Trophoblast cell (in vitro differentiated cells and primary cell): ENCODE data around the gene TIMELESS.
A peak's percentile ranks its signal among the peaks of the same experiment; 100 is the strongest.

Experiments
- DNase-seq, 2 donors: peaks; one replicate each; pipeline ENCODE4 v3.0.0-alpha.2; 2016
- H2AFZ ChIP-seq: 2 replicates; pipeline ENCODE4 v1.6.1; 2013; ENCODE audit warnings: low read length, moderate library complexity, mild to moderate bottlenecking; ENCODE audit not compliant: insufficient read depth, poor library complexity
- H2AK5ac ChIP-seq: 2 replicates; pipeline ENCODE4 v1.6.1; 2013; ENCODE audit warnings: mild to moderate bottlenecking, low read length
- H2BK120ac ChIP-seq: 2 replicates; pipeline ENCODE4 v1.6.1; 2013; ENCODE audit warnings: low read length, mild to moderate bottlenecking, moderate library complexity; ENCODE audit not compliant: insufficient read depth, poor library complexity
- H2BK12ac ChIP-seq: 2 replicates; pipeline ENCODE4 v1.6.1; 2013; ENCODE audit warnings: mild to moderate bottlenecking, low read length, moderate library complexity
- H2BK5ac ChIP-seq: 2 replicates; pipeline ENCODE4 v1.6.1; 2013; ENCODE audit warnings: low read length, low read depth, moderate library complexity, mild to moderate bottlenecking; ENCODE audit not compliant: poor library complexity
- H3K14ac ChIP-seq: 2 replicates; pipeline ENCODE4 v1.6.1; 2013; ENCODE audit warnings: mild to moderate bottlenecking, low read length
- H3K18ac ChIP-seq: 2 replicates; pipeline ENCODE4 v1.6.1; 2013; ENCODE audit warnings: mild to moderate bottlenecking, low read length
- H3K23ac ChIP-seq: 2 replicates; pipeline ENCODE4 v1.6.1; 2013; ENCODE audit warnings: low read length
- H3K27ac ChIP-seq: 2 replicates; pipeline ENCODE4 v1.5.1; 2013; ENCODE audit warnings: low read depth, mild to moderate bottlenecking, inconsistent platforms, low read length, moderate library complexity
- H3K27me3 ChIP-seq: 2 replicates; pipeline ENCODE4 v1.6.1; 2013; ENCODE audit warnings: inconsistent platforms, mild to moderate bottlenecking, low read length, moderate library complexity; ENCODE audit not compliant: insufficient read depth
- H3K36me3 ChIP-seq, 2 experiments: 1 replicate in 1 of 2; 2 replicates in 1 of 2; pipeline ENCODE4 v1.6.1; 2013; ENCODE audit warnings: low read length in 2 of 2, mild to moderate bottlenecking in 2 of 2, moderate library complexity in 1 of 2; ENCODE audit not compliant: insufficient read depth in 2 of 2, control insufficient read depth in 1 of 2
- H3K4ac ChIP-seq: 2 replicates; pipeline ENCODE4 v1.6.1; 2013; ENCODE audit warnings: low read depth, mild to moderate bottlenecking, low read length, moderate library complexity
- H3K4me1 ChIP-seq, 2 experiments: 1 replicate in 1 of 2; 2 replicates in 1 of 2; pipeline ENCODE4 v1.6.1; 2013; ENCODE audit warnings: low read length in 2 of 2, mild to moderate bottlenecking in 2 of 2, moderate library complexity in 1 of 2; ENCODE audit not compliant: insufficient read depth in 2 of 2, control insufficient read depth in 1 of 2
- H3K4me2 ChIP-seq: 2 replicates; pipeline ENCODE4 v1.6.1; 2013; ENCODE audit warnings: inconsistent platforms, mild to moderate bottlenecking, low read length, moderate library complexity
- H3K4me3 ChIP-seq: 2 replicates; pipeline ENCODE4 v1.5.1; 2013; ENCODE audit warnings: mild to moderate bottlenecking, low read depth, low read length, inconsistent platforms
- H3K79me1 ChIP-seq: one replicate; pipeline ENCODE4 v1.6.1; 2013; ENCODE audit warnings: low read length
- H3K79me2 ChIP-seq: 2 replicates; pipeline ENCODE4 v1.6.1; 2013; ENCODE audit warnings: low read length, mild to moderate bottlenecking; ENCODE audit not compliant: control insufficient read depth, insufficient read depth, poor library complexity
- H3K9ac ChIP-seq: 2 replicates; pipeline ENCODE4 v1.6.1; 2013; ENCODE audit warnings: mild to moderate bottlenecking, low read length
- H3K9me3 ChIP-seq: 2 replicates; pipeline ENCODE4 v1.6.1; 2013; ENCODE audit warnings: low read depth, mild to moderate bottlenecking, control low read depth, inconsistent platforms, low read length; ENCODE audit not compliant: insufficient read depth
- H4K12ac ChIP-seq: 2 replicates; pipeline ENCODE4 v1.6.1; 2013; ENCODE audit warnings: low read depth, mild to moderate bottlenecking, low read length, moderate library complexity
- H4K8ac ChIP-seq: 2 replicates; pipeline ENCODE4 v1.6.1; 2013; ENCODE audit warnings: low read depth, mild to moderate bottlenecking, low read length, moderate library complexity
- H4K91ac ChIP-seq: one replicate; pipeline ENCODE4 v1.6.1; 2013; ENCODE audit warnings: low read depth, mild to moderate bottlenecking, low read length, moderate library complexity
- WGBS: extraction: QIAGEN DNeasy Blood & Tissue Kit; methylation state at CpG from one replicate; pipeline ENCODE4 v1.1.7; 2013; ENCODE audit warnings: missing lambda C conversion rate; ENCODE audit not compliant: insufficient read length, insufficient coverage; ENCODE audit errors: extremely low coverage; 5-methylcytosine and 5-hydroxymethylcytosine counted together

Gene TIMELESS

DNA sequence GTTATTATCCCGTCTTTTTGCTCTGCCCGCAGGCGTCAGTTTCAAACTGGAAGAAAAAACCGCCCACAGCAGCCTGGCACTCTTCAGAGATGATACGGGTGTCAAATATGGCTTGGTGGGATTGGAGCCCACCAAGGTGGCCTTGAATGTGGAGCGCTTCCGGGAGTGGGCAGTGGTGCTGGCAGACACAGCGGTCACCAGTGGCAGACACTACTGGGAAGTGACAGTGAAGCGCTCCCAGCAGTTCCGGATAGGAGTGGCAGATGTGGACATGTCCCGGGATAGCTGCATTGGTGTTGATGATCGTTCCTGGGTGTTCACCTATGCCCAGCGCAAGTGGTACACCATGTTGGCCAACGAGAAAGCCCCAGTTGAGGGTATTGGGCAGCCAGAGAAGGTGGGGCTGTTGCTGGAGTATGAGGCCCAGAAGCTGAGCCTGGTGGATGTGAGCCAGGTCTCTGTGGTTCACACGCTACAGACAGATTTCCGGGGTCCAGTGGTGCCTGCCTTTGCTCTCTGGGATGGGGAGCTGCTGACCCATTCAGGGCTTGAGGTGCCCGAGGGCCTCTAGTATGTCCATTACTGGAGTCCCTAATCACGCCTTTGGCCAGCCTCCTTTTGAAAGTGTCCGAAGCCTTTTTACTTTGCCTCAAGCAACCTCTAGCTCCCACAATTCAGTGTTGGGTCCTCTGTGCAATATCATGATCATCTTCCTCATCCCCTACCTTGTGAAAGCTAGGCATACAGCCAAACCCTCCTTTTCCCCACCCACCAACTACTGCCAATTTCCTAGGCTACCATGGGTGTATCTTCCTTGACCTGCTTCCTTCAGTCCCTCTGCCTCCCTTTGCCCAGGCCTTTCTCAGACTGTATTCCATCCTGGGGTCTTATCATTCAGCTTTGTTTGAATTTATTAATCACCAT, 20.0 kb upstream of the TIMELESS start:
- peak overlapping the region; percentile 73 for H3K4me3 ChIP-seq
- H3K23ac ChIP-seq: no peak overlapping the region
- H3K4me1 ChIP-seq: peaks cover 5% of the 10 kb centered on the region in 2 experiments
- H2BK120ac ChIP-seq: no peak overlapping the region
- H2BK5ac ChIP-seq: no peak overlapping the region
- no peaks in the 10 kb centered on the region for H3K79me2 ChIP-seq
- H3K79me1 ChIP-seq: peaks cover 2% of the 10 kb centered on the region
- peak overlapping the region; percentile 82 for H4K8ac ChIP-seq
- H4K12ac ChIP-seq: peak overlapping the region; percentile 72
- H3K9me3 ChIP-seq: no peaks in the 10 kb centered on the region
- peak overlapping the region; percentile 54 for H2AFZ ChIP-seq
- no peaks in the 10 kb centered on the region for H3K36me3 ChIP-seq
- peak overlapping the region; percentile 34 for H3K18ac ChIP-seq
- H4K91ac ChIP-seq: peak overlapping the region; percentile 71
- H2BK12ac ChIP-seq: no peak overlapping the region
- peak overlapping the region; percentile 81 for H3K4ac ChIP-seq
- H3K14ac ChIP-seq: peak overlapping the region; percentile 16
- H3K27ac ChIP-seq: no peak overlapping the region
- peak overlapping the region; percentile 88 for H3K4me2 ChIP-seq
- peak overlapping the region; percentile 95 for H3K9ac ChIP-seq
- H2AK5ac ChIP-seq: peak overlapping the region; percentile 17
- no peak for DNase-seq
- no peaks in the 10 kb centered on the region for H3K27me3 ChIP-seq
- WGBS: no CpG with 5 or more reads among the region's 19 CpGs

DNA sequence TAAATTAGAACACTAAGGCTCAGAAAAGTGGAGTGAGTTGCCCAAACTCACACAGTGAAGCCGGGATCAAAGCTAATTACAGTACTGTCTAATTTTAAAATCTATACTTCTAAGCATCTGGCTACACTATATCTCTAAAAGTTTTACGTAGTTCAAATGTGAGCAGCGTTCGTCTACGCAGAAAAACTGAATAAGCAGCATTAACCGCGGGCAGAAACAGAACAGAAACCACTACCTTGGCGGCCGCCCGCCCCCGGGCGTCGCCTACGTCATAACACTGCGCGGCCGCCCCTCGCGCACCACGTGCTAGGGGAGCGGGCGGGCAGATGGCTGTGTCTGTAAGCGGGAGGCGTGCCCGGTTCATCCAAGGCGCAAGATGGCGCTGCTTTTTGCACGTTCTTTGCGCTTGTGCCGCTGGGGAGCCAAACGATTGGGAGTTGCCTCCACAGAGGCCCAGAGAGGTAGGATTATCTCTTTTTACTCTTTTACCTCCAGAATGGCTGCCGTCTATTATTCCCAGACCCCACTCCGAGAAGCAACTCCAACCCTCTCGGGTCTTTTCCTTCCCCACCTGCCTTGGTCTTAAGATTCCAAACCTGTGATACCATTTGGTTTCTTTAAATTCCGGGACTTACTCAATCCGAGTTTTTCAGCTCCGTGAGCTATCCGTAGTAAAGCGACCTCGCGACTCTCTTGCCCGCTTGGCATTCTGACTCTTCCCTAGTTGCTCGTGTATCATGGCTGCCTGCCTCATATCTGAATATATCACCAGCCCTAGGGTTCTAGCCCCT, 19.2 kb upstream of the TIMELESS start, which contains the start of gene SPRYD4:
SPRYD4 (plus strand) TSS at position 363 of the 791 bp plus-strand sequence; CDS start at position 377, 14 bp downstream.
- Histone ChIP-seq H3K9ac (peak within 1 kb of the TSS; percentile 95), H2AFZ (peak within 1 kb of the TSS; percentile 54), H3K4me1 (peaks cover 5% of the 10 kb centered on the region in 2 experiments), H4K8ac (peak within 1 kb of the TSS; percentile 82), H3K4ac (peak within 1 kb of the TSS; percentile 81), H3K23ac (no peak within 1 kb of the TSS), H3K18ac (peak within 1 kb of the TSS; percentile 49), H2AK5ac (peak within 1 kb of the TSS; percentile 17), H3K79me1 (peaks cover 2% of the 10 kb centered on the region), H2BK5ac (no peak within 1 kb of the TSS), H4K91ac (peak within 1 kb of the TSS; percentile 71), H2BK12ac (no peak within 1 kb of the TSS), H3K79me2 (no peaks in the 10 kb centered on the region), H3K4me3 (peak within 1 kb of the TSS; percentile 73), H3K27ac (no peak within 1 kb of the TSS), H2BK120ac (peak within 1 kb of the TSS; percentile 50), H3K9me3 (no peaks in the 10 kb centered on the region), H3K14ac (peak within 1 kb of the TSS; percentile 16), H3K4me2 (peak within 1 kb of the TSS; percentile 88), H3K36me3 (no peaks in the 10 kb centered on the region), H4K12ac (peak within 1 kb of the TSS; percentile 72), H3K27me3 (no peaks in the 10 kb centered on the region)
- WGBS: no CpG with 5 or more reads among the region's 43 CpGs
- peak; percentile 94 to 97 for DNase-seq

DNA sequence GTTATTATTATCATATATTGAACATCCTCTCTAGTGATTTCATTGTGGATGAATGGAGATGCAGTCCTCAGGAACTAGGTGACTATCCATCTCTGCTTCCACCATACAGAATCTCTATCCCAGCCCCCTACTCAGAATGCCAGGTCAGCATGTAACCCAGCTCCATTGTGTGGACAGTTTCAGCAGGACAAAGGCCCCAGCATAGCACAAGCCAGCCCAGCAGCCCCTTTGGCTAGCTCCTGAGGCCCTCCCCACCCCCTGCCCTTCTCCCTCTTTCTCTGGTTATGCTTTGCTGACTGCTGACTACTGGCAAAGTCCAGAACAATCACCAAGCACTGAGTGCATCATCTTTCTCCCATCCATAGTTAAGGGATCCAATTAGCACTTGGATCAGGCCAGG, 13.3 kb upstream of the TIMELESS start:
- H3K23ac ChIP-seq: no peak overlapping the region
- no peak overlapping the region for H2AK5ac ChIP-seq
- no peaks in the 10 kb centered on the region for H3K27me3 ChIP-seq
- no peak overlapping the region for H3K18ac ChIP-seq
- H3K4me1 ChIP-seq: no peaks in the 10 kb centered on the region
- no peak overlapping the region for H4K12ac ChIP-seq
- no peak for DNase-seq
- H3K4me2 ChIP-seq: no peak overlapping the region
- no peak overlapping the region for H3K14ac ChIP-seq
- no peak overlapping the region for H3K27ac ChIP-seq
- no peak overlapping the region for H2BK5ac ChIP-seq
- no peak overlapping the region for H4K8ac ChIP-seq
- no peaks in the 10 kb centered on the region for H3K79me1 ChIP-seq
- no peak overlapping the region for H2BK12ac ChIP-seq
- H2BK120ac ChIP-seq: no peak overlapping the region
- no peaks in the 10 kb centered on the region for H3K36me3 ChIP-seq
- no peak overlapping the region for H4K91ac ChIP-seq
- H3K9me3 ChIP-seq: no peaks in the 10 kb centered on the region
- no peak overlapping the region for H3K4me3 ChIP-seq
- no peak overlapping the region for H3K4ac ChIP-seq
- H3K79me2 ChIP-seq: no peaks in the 10 kb centered on the region
- no peak overlapping the region for H3K9ac ChIP-seq
- no peak overlapping the region for H2AFZ ChIP-seq

DNA sequence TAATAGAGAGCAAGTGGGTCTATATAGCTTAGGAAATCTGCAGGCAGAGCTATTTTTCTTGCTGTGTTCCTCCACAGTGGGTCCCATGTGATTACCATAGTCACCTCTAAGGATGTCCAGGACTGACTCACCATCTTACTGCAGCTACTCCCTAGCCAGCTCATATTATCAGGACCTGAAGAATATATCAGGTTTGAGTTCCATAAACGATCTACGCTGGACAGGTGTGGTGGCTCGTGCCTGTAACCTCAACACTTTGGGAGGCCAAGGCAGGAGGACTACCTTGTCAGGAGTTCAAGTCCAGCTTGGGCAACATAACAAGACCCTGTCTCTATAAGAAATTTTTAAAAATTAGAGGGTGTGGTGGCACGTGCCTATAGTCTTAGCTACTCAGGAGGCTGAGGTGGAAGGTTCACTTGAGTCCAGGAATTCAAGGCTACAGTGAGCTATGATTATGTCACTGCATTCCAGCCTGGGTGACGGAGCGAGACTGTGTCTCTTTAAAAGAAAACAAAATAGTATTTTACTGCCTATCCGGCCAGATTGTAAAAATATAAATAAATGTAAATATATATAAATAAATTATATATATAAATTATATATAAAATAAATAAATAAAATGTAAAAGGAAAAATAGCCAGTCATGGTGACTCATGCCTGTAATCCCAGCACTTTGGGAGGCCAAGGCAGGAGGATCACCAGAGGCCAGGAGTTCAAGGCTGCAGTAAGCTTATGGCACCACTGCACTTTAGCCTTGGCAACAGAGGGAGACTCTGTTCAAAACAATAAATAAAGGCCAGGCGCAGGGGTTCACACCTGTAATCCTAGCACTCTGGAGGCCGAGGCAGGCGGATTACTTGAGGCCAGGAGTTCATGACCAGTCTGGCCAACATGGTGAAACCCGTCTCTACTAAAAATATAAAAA, 12.3 kb upstream of the TIMELESS start:
- Histone ChIP-seq H2BK120ac (no peak overlapping the region), H2AFZ (no peak overlapping the region), H3K9ac (no peak overlapping the region), H3K36me3 (no peaks in the 10 kb centered on the region), H3K27ac (no peak overlapping the region), H4K8ac (no peak overlapping the region), H3K4me2 (no peak overlapping the region), H4K91ac (no peak overlapping the region), H4K12ac (no peak overlapping the region), H3K14ac (no peak overlapping the region), H3K4me1 (no peaks in the 10 kb centered on the region), H3K27me3 (no peaks in the 10 kb centered on the region), H2BK12ac (no peak overlapping the region), H3K4me3 (no peak overlapping the region), H3K79me1 (no peaks in the 10 kb centered on the region), H3K9me3 (no peaks in the 10 kb centered on the region), H3K4ac (no peak overlapping the region), H2AK5ac (no peak overlapping the region), H2BK5ac (no peak overlapping the region), H3K23ac (no peak overlapping the region), H3K79me2 (no peaks in the 10 kb centered on the region), H3K18ac (no peak overlapping the region)
- DNase-seq: peak; percentile 43 to 72
- WGBS: no CpG with 5 or more reads among the region's 11 CpGs
